Measurements from ENCODE around the gene APOB. TPM values are rescaled to one million over a fixed set of nuclear protein-coding genes. Genes with fewer than 3 reads are reported as not detected.

Gene APOB
- total and polyA plus RNA-seq, 2 of the 8 experiments (the other 6 are each of a cell fraction or from before 2014, with no cell fraction given) = 0.15 to 0.61 TPM

DNA sequence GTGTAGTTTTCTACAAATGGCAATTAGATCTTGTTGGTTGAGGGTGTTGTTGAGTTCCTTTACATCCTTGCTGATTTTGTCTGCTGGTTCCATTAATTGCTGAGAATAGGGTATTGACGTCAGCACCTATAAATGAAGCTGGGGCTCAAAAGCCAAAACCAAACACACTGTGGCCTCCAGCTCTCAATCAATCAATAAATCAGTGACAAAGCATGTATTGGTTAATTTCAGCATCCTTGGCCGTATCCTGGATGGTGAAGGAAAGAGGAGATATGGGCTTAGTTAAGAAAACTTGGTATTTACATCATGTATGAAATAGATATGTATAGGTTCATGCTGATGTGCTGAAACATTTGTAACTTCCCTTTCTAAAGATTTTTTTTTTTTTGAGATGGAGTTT lies 13.2 kb upstream of the APOB start:
- 0 out of 2 replicates have a peak, but pooled peaks cover 2% of the 10 kb centered on the region for H3K23me2 ChIP-seq (ENCODE audit: low read depth, low read length)
- POLR2A ChIA-PET (ENCODE audit: partially characterized antibody) = interaction anchor here (0.7 kb wide), 1 partner anchor 234 kb away, joined by 3 read pairs; the partner anchor contains the start of gene LDAH
- TF ChIP-seq CEBPB (IDR thresholded peaks at IDR 0.05; ENCODE audit: low read depth, low read length) (no peak), TBP (IDR thresholded peaks at IDR 0.05; ENCODE audit: low read depth, low read length) (no peak), SAP30 (IDR thresholded peaks at IDR 0.05; ENCODE audit: insufficient read depth, insufficient replicate concordance, low read length) (no peak)
- no peak for FAIRE-seq
- no peaks in the 10 kb centered on the region for H4K20me1 ChIP-seq (replicated peaks in 1 of 2; ENCODE audit: control insufficient read depth in 1 of 2, insufficient read depth in 2 of 2, low read length in 2 of 2)
- no peak overlapping the region for H3K56ac ChIP-seq (replicated peaks; ENCODE audit: insufficient read length, low read depth, low read length)
- H3K36me3 ChIP-seq (ENCODE audit: control insufficient read depth in 2 of 4, insufficient read depth in 4 of 4, low read length in 3 of 4) = no peaks in the 10 kb centered on the region
- no peak overlapping the region for H3K18ac ChIP-seq (ENCODE audit: extremely low read depth, low read length)
- no peak overlapping the region for H4K8ac ChIP-seq (ENCODE audit: extremely low read depth, insufficient read depth, low read length)
- no peaks in the 10 kb centered on the region for H3K79me1 ChIP-seq (ENCODE audit: low read depth, low read length)
- H2AK5ac ChIP-seq (ENCODE audit: low read depth, low read length) = no peak overlapping the region
- CTCF ChIA-PET (ENCODE audit: partially characterized antibody) = interaction anchor here (0.7 to 2.2 kb wide), 5 partner anchors 11 to 557 kb away, joined by 3 to 8 read pairs (median 4); no protein-coding TSS in a partner anchor
- H2BK20ac ChIP-seq (ENCODE audit: low read length) = no peak overlapping the region
- H2BK120ac ChIP-seq (replicated peaks; ENCODE audit: low read depth, low read length) = no peak overlapping the region
- H3K4me1 ChIP-seq (replicated peaks in 1 of 4; ENCODE audit: control insufficient read depth in 3 of 4, insufficient read depth in 4 of 4, low read length in 3 of 4) = peaks cover 0 to 4% (median 0%) of the 10 kb centered on the region in 4 experiments; a peak in 1 of 7 replicates
- no peak overlapping the region for H3K4me2 ChIP-seq (ENCODE audit: insufficient read depth in 1 of 2, low read depth in 2 of 2, low read length in 2 of 2)
- DNase-seq (ENCODE audit: low read depth in 1 of 2, low spot score in 2 of 2) = no peak
- H3K23ac ChIP-seq (ENCODE audit: insufficient read length) = no peak overlapping the region
- H2BK15ac ChIP-seq (ENCODE audit: low read length) = no peak overlapping the region
- no peaks in the 10 kb centered on the region for H3K9me3 ChIP-seq (ENCODE audit: insufficient read depth in 2 of 2, low read depth in 1 of 2, low read length in 1 of 2)
- no peaks in the 10 kb centered on the region for H3K27me3 ChIP-seq (replicated peaks in 1 of 4; ENCODE audit: control insufficient read depth in 3 of 4, extremely low read depth in 1 of 4, insufficient read depth in 3 of 4, low read length in 3 of 4)
- H3K79me2 ChIP-seq (ENCODE audit: control insufficient read depth in 1 of 2, insufficient read depth in 2 of 2, low read length in 2 of 2) = no peaks in the 10 kb centered on the region
- no peak overlapping the region for H3K27ac ChIP-seq (ENCODE audit: low read depth, low read length)
- H2BK5ac ChIP-seq (ENCODE audit: low read depth, low read length) = no peak overlapping the region
- no peak overlapping the region for H4K5ac ChIP-seq (ENCODE audit: insufficient read length, low read depth, low read length)
- H4K91ac ChIP-seq (replicated peaks; ENCODE audit: insufficient read length, low read length) = no peak overlapping the region
- no peak overlapping the region for H3K14ac ChIP-seq (ENCODE audit: insufficient read length)
- H3K4ac ChIP-seq (replicated peaks; ENCODE audit: insufficient read length, low read depth, low read length) = no peak overlapping the region
- no peak overlapping the region for H2BK12ac ChIP-seq (ENCODE audit: low read depth, low read length)
- no peak overlapping the region for H2AFZ ChIP-seq (ENCODE audit: low read length)
- no peak overlapping the region for H3K4me3 ChIP-seq (ENCODE audit: extremely low read depth in 1 of 4, insufficient read depth in 2 of 4, low read depth in 3 of 4, low read length in 4 of 4)
- WGBS, 2 experiments (ENCODE audit: extremely low coverage in 1 of 2, insufficient coverage in 1 of 2, insufficient read length in 1 of 2, insufficient replicate concordance in 2 of 2, low coverage in 1 of 2, low lambda C conversion rate in 2 of 2, missing lambda C conversion rate in 1 of 2) = 81% methylated on average over 2 of the region's 2 CpGs; no CpG with 5 or more reads in 1 of the 2 experiments
- H3K9ac ChIP-seq (replicated peaks in 1 of 4; ENCODE audit: extremely low read depth in 1 of 4, low read depth in 3 of 4, low read length in 3 of 4) = no peak overlapping the region

Measured in H1 (cell line).